MM.1S (cell line): Measurements from ENCODE around the gene PTPRK.

Experiments
- CTCF ChIP-seq: fragments of 300-600 bp; sonication (generic); IDR thresholded peaks from 2 replicates; pipeline ENCODE4 v1.5.1; 2016; ENCODE audit warnings: antibody characterized with exemption, low read length, mixed read lengths
- EZH2phosphoT487 ChIP-seq: fragments of 300-600 bp; sonication (generic); IDR thresholded peaks from 2 replicates; pipeline ENCODE4 v1.6.1; 2018; ENCODE audit warnings: antibody characterized with exemption, low read length

- TF ChIP-seq CTCF, result no peak
- TF ChIP-seq EZH2phosphoT487, result no peak
Observed at GRCh38 chr6:128351255-128351514, 169.2 kb downstream of the PTPRK start.
